Measurements from ENCODE around the gene SNCAIP. TPM values are rescaled to one million over a fixed set of nuclear protein-coding genes. Genes with fewer than 3 reads are reported as not detected.

The SNCAIP gene
- total and polyA plus RNA-seq, 9 of the 15 experiments (the other 6 are each of a cell fraction or from before 2014, with no cell fraction given), result 0.04 TPM; not detected in 8

DNA sequence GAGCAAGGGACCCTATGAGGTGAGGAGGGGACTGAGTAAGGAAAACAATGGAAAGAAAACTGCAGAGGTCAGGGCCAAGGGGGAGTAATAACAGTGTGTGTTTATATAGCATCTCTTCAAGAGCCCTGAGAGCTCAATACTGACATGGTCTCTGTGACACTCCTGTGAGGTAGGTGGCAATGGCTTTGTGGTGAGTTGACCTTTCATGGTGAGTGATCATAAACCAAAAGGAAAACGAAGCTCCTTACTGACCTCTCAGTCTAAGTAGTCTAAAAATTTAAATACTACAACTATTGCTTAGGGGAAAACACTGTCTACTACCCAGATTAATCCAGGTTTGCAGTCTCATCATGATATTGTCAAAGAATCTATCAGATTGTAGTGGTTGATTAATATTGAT lies 130.9 kb downstream of the SNCAIP start (continued):
- TF ChIP-seq SLC30A9 (CRISPR knock-in tag; IDR thresholded peaks at IDR 0.05), result no peak
- no peak for TF ChIP-seq COPS2 (conservative IDR thresholded peaks at IDR 0.05)
- TF ChIP-seq ZNF133 (CRISPR knock-in tag; IDR thresholded peaks at IDR 0.05), result no peak
- TF ChIP-seq ZNF717 (CRISPR knock-in tag; IDR thresholded peaks at IDR 0.05), result no peak
- no peak for TF ChIP-seq ZNF444 (CRISPR knock-in tag; IDR thresholded peaks at IDR 0.05)
- TF ChIP-seq ZBTB7A (IDR thresholded peaks at IDR 0.05; ENCODE audit: borderline replicate concordance, control insufficient read depth, low read depth, low read length), result no peak

DNA sequence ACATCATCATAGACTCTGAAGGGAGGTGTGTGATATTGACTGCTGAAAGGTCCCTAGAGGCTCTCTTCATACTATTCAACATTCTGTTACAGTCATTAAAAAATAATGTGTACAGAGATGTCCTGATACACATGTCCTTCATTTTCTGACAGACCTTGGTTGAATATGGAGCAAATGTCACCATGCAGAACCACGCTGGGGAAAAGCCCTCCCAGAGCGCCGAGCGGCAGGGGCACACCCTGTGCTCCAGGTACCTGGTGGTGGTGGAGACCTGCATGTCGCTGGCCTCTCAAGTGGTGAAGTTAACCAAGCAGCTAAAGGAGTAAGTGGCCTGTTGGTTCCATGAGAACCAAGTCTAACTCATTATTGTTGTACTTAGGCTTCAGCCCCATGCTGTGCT lies 132.4 kb downstream of the SNCAIP start:
- no peak overlapping the region for H3K9ac ChIP-seq (ENCODE audit: insufficient read depth in 1 of 2, low read depth in 2 of 2, low read length in 2 of 2)
- H3K9me1 ChIP-seq (ENCODE audit: control insufficient read depth, insufficient read depth, low read length), result no peaks in the 10 kb centered on the region
- H3K4me1 ChIP-seq (replicated peaks in 1 of 2; ENCODE audit: control insufficient read depth in 2 of 2, insufficient read depth in 2 of 2, low read length in 2 of 2), result no peaks in the 10 kb centered on the region
- no peaks in the 10 kb centered on the region for H3K27me3 ChIP-seq (ENCODE audit: control insufficient read depth in 2 of 2, insufficient read depth in 2 of 2, low read length in 2 of 2)
- intact Hi-C loops (cut with micrococcal nuclease) (no loop called here), in situ Hi-C loops (cut with MboI) (no loop called here)
- no peaks in the 10 kb centered on the region for H4K20me1 ChIP-seq (replicated peaks; ENCODE audit: control insufficient read depth, insufficient read depth, low read length)
- DNase-seq (ENCODE audit: extremely low read depth in 1 of 4, low spot score in 3 of 4) (no peak), ATAC-seq (no peak), FAIRE-seq (no peak)
- CTCF ChIA-PET (ENCODE audit: low intra/inter-chr PET ratio), result no interaction called here
- H3K4me3 ChIP-seq, result no peak overlapping the region
- H2AFZ ChIP-seq (ENCODE audit: low read depth, low read length), result no peak overlapping the region
- H3K27ac ChIP-seq (ENCODE audit: extremely low read depth, low read depth, low read length), result no peak overlapping the region
- whole genome bisulfite sequencing (ENCODE audit: insufficient coverage, low coverage, missing lambda C conversion rate), result 0% methylated on average over 5 of the region's 5 CpGs
- H3K4me2 ChIP-seq (ENCODE audit: insufficient read depth, low read length), result no peak overlapping the region
- H3K9me3 ChIP-seq (replicated peaks; ENCODE audit: control insufficient read depth, insufficient read depth, low read depth, low read length), result no peaks in the 10 kb centered on the region
- no TSS peak for BruUV-seq (replicated peaks)
- no peaks in the 10 kb centered on the region for H3K36me3 ChIP-seq (ENCODE audit: control insufficient read depth, insufficient read depth, low read length)
- POLR2A ChIA-PET, result no interaction called here
- no peaks in the 10 kb centered on the region for H3K79me2 ChIP-seq (ENCODE audit: control insufficient read depth, insufficient read depth, low read length)
- TF ChIP-seq, protein P1, sequence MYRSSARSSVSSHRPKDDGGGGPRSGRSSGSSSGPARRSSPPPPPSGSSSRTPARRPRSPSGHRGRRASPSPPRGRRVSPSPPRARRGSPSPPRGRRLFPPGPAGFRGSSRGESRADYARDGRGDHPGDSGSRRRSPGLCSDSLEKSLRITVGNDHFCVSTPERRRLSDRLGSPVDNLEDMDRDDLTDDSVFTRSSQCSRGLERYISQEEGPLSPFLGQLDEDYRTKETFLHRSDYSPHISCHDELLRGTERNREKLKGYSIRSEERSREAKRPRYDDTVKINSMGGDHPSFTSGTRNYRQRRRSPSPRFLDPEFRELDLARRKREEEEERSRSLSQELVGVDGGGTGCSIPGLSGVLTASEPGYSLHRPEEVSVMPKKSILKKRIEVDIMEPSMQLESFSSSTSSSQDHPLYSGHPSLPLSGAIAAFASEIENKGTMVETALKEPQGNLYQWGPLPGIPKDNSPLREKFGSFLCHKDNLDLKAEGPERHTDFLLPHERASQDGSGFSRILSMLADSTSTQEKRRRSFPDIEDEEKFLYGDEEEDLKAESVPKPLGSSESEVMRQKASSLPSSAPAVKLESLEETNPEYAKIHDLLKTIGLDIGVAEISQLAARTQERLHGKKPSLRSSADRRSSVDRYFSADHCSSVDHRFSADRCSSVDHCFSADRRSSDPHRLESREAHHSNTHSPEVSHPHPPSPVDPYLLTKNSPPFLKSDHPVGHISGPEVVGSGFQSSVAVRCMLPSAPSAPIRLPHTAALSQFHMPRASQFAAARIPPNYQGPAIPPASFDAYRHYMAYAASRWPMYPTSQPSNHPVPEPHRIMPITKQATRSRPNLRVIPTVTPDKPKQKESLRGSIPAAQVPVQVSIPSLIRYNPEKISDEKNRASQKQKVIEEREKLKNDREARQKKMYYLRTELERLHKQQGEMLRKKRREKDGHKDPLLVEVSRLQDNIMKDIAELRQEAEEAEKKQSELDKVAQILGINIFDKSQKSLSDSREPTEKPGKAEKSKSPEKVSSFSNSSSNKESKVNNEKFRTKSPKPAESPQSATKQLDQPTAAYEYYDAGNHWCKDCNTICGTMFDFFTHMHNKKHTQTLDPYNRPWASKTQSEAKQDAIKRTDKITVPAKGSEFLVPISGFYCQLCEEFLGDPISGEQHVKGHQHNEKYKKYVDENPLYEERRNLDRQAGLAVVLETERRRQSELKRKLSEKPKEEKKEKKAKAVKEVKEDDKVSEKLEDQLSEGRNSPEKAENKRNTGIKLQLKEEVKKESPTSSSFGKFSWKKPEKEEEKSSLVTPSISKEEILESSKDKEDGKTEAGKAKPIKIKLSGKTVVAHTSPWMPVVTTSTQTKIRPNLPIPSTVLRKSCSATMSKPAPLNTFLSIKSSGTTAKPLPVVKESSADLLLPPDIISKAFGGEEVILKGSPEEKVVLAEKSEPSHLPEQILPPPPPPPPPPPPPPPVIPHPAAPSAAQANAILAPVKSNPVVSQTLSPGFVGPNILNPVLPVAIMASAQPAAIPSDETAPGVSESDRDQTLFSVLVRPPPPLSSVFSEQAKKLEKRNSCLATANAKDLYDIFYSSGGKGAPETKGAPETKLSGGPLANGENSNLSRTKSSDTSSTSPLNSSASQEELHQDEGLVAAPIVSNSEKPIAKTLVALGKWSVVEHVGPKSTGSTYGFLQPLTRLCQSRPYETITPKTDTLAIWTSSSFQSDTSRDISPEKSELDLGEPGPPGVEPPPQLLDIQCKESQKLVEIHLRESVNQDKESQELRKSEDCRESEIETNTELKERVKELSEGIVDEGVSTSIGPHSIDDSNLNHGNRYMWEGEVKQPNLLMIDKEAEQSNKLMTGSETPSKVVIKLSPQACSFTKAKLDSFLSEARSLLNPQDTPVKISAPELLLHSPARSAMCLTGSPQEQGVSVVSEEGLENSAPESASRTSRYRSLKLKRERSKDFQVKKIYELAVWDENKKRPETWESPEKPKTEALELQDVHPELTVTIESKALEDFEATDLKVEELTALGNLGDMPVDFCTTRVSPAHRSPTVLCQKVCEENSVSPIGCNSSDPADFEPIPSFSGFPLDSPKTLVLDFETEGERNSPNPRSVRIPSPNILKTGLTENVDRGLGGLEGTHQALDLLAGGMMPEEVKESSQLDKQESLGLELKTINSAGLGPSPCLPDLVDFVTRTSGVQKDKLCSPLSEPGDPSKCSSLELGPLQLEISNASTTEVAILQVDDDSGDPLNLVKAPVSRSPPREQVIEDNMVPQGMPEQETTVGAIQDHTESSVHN (IDR thresholded peaks at IDR 0.05; ENCODE audit: borderline replicate concordance in 1 of 2, low read depth in 1 of 2), result no peak
- TF ChIP-seq BRD4 (IDR thresholded peaks at IDR 0.05), result no peak
- TF ChIP-seq TBP (optimal IDR thresholded peaks at IDR 0.05; ENCODE audit: low read depth, low read length), result no peak
- TF ChIP-seq TAF7 (tag; IDR thresholded peaks at IDR 0.05), result no peak
- TF ChIP-seq, protein P2, sequence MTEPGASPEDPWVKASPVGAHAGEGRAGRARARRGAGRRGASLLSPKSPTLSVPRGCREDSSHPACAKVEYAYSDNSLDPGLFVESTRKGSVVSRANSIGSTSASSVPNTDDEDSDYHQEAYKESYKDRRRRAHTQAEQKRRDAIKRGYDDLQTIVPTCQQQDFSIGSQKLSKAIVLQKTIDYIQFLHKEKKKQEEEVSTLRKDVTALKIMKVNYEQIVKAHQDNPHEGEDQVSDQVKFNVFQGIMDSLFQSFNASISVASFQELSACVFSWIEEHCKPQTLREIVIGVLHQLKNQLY (CRISPR knock-in tag; conservative IDR thresholded peaks at IDR 0.05), result no peak
- TF ChIP-seq, protein P3, sequence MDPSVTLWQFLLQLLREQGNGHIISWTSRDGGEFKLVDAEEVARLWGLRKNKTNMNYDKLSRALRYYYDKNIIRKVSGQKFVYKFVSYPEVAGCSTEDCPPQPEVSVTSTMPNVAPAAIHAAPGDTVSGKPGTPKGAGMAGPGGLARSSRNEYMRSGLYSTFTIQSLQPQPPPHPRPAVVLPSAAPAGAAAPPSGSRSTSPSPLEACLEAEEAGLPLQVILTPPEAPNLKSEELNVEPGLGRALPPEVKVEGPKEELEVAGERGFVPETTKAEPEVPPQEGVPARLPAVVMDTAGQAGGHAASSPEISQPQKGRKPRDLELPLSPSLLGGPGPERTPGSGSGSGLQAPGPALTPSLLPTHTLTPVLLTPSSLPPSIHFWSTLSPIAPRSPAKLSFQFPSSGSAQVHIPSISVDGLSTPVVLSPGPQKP (CRISPR knock-in tag; IDR thresholded peaks at IDR 0.05), result no peak
- TF ChIP-seq HDGF (IDR thresholded peaks at IDR 0.05), result no peak
- no peak for TF ChIP-seq ZNF316 (IDR thresholded peaks at IDR 0.05)
